GM23338 (cell line): Measurements from ENCODE around the gene DCLK1. TPM values are rescaled to one million over a fixed set of nuclear protein-coding genes. Genes with fewer than 3 reads are reported as not detected.

ENCODE experiments used
- EZH2 ChIP-seq: fragments of 200-600 bp; sonication (generic); IDR thresholded peaks from one replicate; pipeline ENCODE4 v1.8.0; 2017; ENCODE audit warnings: antibody characterized with exemption, mild to moderate bottlenecking, low read depth; ENCODE audit not compliant: unreplicated experiment
- JUNB ChIP-seq: IDR thresholded peaks from one replicate; pipeline ENCODE4 v1.6.1; 2016; ENCODE audit warnings: antibody characterized with exemption; ENCODE audit not compliant: unreplicated experiment
- STAT1 ChIP-seq: IDR thresholded peaks from one replicate; pipeline ENCODE4 v1.6.1; 2016; ENCODE audit warnings: antibody characterized with exemption; ENCODE audit not compliant: unreplicated experiment
- ZNF114 ChIP-seq: fragments of 250-450 bp; sonication (Bioruptor Pico); IDR thresholded peaks from 2 replicates; pipeline ENCODE4 v1.5.0; 2020; ENCODE audit warnings: mild to moderate bottlenecking, moderate library complexity
- ZNF331 ChIP-seq: fragments of 250-450 bp; sonication (Bioruptor Pico); IDR thresholded peaks from 2 replicates; pipeline ENCODE4 v1.5.0; 2020; ENCODE audit warnings: low read depth, mild to moderate bottlenecking, moderate library complexity
- polyA plus RNA-seq: library from polyadenylated mRNA; unstranded; fragments of >200 nt; fragmentation: Nextera tagmentation; extraction: Ambion mirVana; gene quantifications from 2 replicates; pipeline ENCODE4 v1.2.1, GENCODE V29; 2016
- total RNA-seq: library from RNA; depleted of rRNA; stranded (reverse); fragments of >200 nt; shearing (Covaris generic); gene quantifications from 2 replicates; pipeline ENCODE4 v1.2.3, GENCODE V29; 2014; rRNA removed
- TF ChIP-seq, protein P1 (sequence below): IDR thresholded peaks from 2 replicates; pipeline ENCODE4 v1.6.1; 2016; ENCODE audit warnings: antibody characterized with exemption
- TF ChIP-seq, protein P2 (sequence below), 2 experiments: fragments of 200-600 bp in 1 of 2; sonication (generic) in 1 of 2; conservative IDR thresholded peaks; 2 replicates each; pipeline versions ENCODE4 v1.5.1 to v1.6.1; 2016 to 2017; ENCODE audit warnings: antibody characterized with exemption in 2 of 2, low read depth in 2 of 2, mild to moderate bottlenecking in 2 of 2, moderate library complexity in 1 of 2

Gene DCLK1
- total and polyA plus RNA-seq, 2 experiments from 2014 or later, result 13.1 to 57.7 TPM

DNA sequence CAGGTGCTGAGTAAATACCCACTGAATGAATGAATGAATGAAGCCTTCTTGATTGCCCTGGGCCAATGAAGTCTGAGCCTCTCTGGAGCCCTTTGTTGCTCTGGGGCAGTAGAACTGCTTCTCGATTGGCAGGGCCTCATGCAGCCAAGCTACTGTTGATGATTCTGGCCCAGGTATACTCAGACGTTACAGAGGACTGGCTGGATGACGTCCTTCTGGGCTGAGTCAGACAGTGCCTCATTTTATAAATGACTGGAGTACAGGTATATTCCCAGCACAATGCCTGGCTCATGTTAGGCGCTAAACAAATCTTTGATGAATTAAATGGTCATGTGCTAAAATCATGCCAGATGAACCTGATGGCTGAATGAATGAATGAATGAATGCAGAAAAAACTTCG is 410.9 kb downstream of the DCLK1 start (continued):
- TF ChIP-seq, protein P1, sequence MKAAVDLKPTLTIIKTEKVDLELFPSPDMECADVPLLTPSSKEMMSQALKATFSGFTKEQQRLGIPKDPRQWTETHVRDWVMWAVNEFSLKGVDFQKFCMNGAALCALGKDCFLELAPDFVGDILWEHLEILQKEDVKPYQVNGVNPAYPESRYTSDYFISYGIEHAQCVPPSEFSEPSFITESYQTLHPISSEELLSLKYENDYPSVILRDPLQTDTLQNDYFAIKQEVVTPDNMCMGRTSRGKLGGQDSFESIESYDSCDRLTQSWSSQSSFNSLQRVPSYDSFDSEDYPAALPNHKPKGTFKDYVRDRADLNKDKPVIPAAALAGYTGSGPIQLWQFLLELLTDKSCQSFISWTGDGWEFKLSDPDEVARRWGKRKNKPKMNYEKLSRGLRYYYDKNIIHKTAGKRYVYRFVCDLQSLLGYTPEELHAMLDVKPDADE, result no peak
- TF ChIP-seq ZNF331 (CRISPR knock-in tag) (no peak), JUNB (no peak), ZNF114 (CRISPR knock-in tag) (no peak), EZH2 (no peak), STAT1 (no peak)
- TF ChIP-seq, protein P2, sequence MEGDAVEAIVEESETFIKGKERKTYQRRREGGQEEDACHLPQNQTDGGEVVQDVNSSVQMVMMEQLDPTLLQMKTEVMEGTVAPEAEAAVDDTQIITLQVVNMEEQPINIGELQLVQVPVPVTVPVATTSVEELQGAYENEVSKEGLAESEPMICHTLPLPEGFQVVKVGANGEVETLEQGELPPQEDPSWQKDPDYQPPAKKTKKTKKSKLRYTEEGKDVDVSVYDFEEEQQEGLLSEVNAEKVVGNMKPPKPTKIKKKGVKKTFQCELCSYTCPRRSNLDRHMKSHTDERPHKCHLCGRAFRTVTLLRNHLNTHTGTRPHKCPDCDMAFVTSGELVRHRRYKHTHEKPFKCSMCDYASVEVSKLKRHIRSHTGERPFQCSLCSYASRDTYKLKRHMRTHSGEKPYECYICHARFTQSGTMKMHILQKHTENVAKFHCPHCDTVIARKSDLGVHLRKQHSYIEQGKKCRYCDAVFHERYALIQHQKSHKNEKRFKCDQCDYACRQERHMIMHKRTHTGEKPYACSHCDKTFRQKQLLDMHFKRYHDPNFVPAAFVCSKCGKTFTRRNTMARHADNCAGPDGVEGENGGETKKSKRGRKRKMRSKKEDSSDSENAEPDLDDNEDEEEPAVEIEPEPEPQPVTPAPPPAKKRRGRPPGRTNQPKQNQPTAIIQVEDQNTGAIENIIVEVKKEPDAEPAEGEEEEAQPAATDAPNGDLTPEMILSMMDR (conservative IDR thresholded peaks at IDR 0.05; ENCODE audit: low read depth in 2 of 2), result no peak

Other genes with a start within 250 kb of the DCLK1 start
- 2.8 and 3.5 TPM in 2 replicates for gene SOHLH2, start 83.2 kb upstream of the DCLK1 start, total RNA-seq
- gene SOHLH2, start 83.2 kb upstream of the DCLK1 start, polyA plus RNA-seq, result 1.1 and 1.8 TPM in 2 replicates
- 48.5 and 57.1 TPM in 2 replicates for gene CCDC169, start 166.4 kb upstream of the DCLK1 start, total RNA-seq
- gene CCDC169, start 166.4 kb upstream of the DCLK1 start, polyA plus RNA-seq, result 44.5 and 61.2 TPM in 2 replicates
- 109 and 116 TPM in 2 replicates for gene SPART, start 215.0 kb upstream of the DCLK1 start, total RNA-seq
- gene SPART, start 215.0 kb upstream of the DCLK1 start, polyA plus RNA-seq, result 109 and 115 TPM in 2 replicates